Neural progenitor cell (in vitro differentiated cells): ENCODE data around the gene PI4K2B. TPM values are rescaled to one million over a fixed set of nuclear protein-coding genes. Genes with fewer than 3 reads are reported as not detected.

Experiments
- DNase-seq: peaks from one replicate; pipeline ENCODE4 v3.0.0-alpha.2; 2016; ENCODE audit warnings: low spot score
- H2AFZ ChIP-seq: fragments of 200-600 bp; sonication (generic); replicated peaks from 2 replicates; pipeline ENCODE4 v1.6.1; 2016; ENCODE audit warnings: antibody characterized with exemption
- H3F3A ChIP-seq: fragments of 200-600 bp; sonication (generic); 2 replicates; pipeline ENCODE4 v1.6.1; 2016; ENCODE audit warnings: antibody characterized with exemption, low read depth
- H3K27ac ChIP-seq: fragments of 200-600 bp; sonication (generic); 2 replicates; pipeline ENCODE4 v1.5.1; 2016; ENCODE audit warnings: mild to moderate bottlenecking
- H3K27me3 ChIP-seq: fragments of 200-600 bp; sonication (generic); 2 replicates; pipeline ENCODE4 v1.6.1; 2016; ENCODE audit warnings: mild to moderate bottlenecking, moderate library complexity
- H3K36me3 ChIP-seq: fragments of 200-600 bp; sonication (generic); 2 replicates; pipeline ENCODE4 v1.5.1; 2016
- H3K4me1 ChIP-seq: fragments of 200-600 bp; sonication (generic); 2 replicates; pipeline ENCODE4 v1.6.1; 2016; ENCODE audit warnings: mixed run types
- H3K4me2 ChIP-seq: fragments of 200-600 bp; sonication (generic); 2 replicates; pipeline ENCODE4 v1.6.1; 2016
- H3K4me3 ChIP-seq: fragments of 200-600 bp; sonication (generic); 2 replicates; pipeline ENCODE4 v1.5.1; 2016
- H3K79me2 ChIP-seq: fragments of 200-600 bp; sonication (generic); 2 replicates; pipeline ENCODE4 v1.6.1; 2016; ENCODE audit warnings: low read depth
- H3K9ac ChIP-seq: fragments of 200-600 bp; sonication (generic); 2 replicates; pipeline ENCODE4 v1.6.1; 2016
- H3K9me3 ChIP-seq: fragments of 200-600 bp; sonication (generic); 2 replicates; pipeline ENCODE4 v1.5.1; 2016; ENCODE audit warnings: low read depth
- H4K20me1 ChIP-seq: fragments of 200-600 bp; sonication (generic); 2 replicates; pipeline ENCODE4 v1.6.1; 2016; ENCODE audit warnings: low read depth
- H3K27ac Mint-ChIP-seq: 3 replicates; pipeline ENCODE4 v1.8.0; 2021; ENCODE audit warnings: mixed read lengths
- H3K27me3 Mint-ChIP-seq: 2 replicates; pipeline ENCODE4 v1.8.0; 2022; ENCODE audit warnings: low read depth, mild to moderate bottlenecking, inconsistent platforms, moderate library complexity, mixed read lengths; ENCODE audit not compliant: insufficient read depth
- H3K36me3 Mint-ChIP-seq: 3 replicates; pipeline ENCODE4 v1.8.0; 2021; ENCODE audit warnings: mixed read lengths
- H3K4me1 Mint-ChIP-seq: 3 replicates; pipeline ENCODE4 v1.8.0; 2021; ENCODE audit warnings: mixed read lengths
- H3K4me3 Mint-ChIP-seq: 3 replicates; pipeline ENCODE4 v1.8.0; 2021; ENCODE audit warnings: mild to moderate bottlenecking, moderate library complexity, mixed read lengths
- H3K9me3 Mint-ChIP-seq: 3 replicates; pipeline ENCODE4 v1.8.0; 2020; ENCODE audit warnings: mixed read lengths
- CTCF ChIP-seq: fragments of 200-600 bp; sonication (generic); IDR thresholded peaks from 2 replicates; pipeline ENCODE4 v1.5.1; 2017; ENCODE audit warnings: antibody characterized with exemption, mild to moderate bottlenecking
- EZH2 ChIP-seq: fragments of 200-600 bp; sonication (generic); IDR thresholded peaks from 2 replicates; pipeline ENCODE4 v1.6.1; 2017; ENCODE audit warnings: antibody characterized with exemption, mild to moderate bottlenecking, moderate library complexity
- EZH2phosphoT487 ChIP-seq: fragments of 200-600 bp; sonication (generic); IDR thresholded peaks from 2 replicates; pipeline ENCODE4 v1.6.1; 2017; ENCODE audit warnings: antibody characterized with exemption
- total RNA-seq: library from RNA; depleted of rRNA; stranded (reverse); fragments of >200 nt; gene quantifications from 2 replicates; pipeline ENCODE4 v1.2.3, GENCODE V29; 2015; ENCODE audit warnings: low replicate concordance

PI4K2B gene
- total RNA-seq, 1 donor from 2014 or later = 20.3 TPM

GRCh38 chr4:25306518-25307057 is 72.8 kb downstream of the PI4K2B start:
- no peak for DNase-seq
- no peaks in the 10 kb centered on the region for H3K9me3 Mint-ChIP-seq
- no peak overlapping the region for H3K4me3 Mint-ChIP-seq
- H3K27me3 ChIP-seq = no peaks in the 10 kb centered on the region
- H3K27ac Mint-ChIP-seq = no peak overlapping the region
- H3K79me2 ChIP-seq = no peaks in the 10 kb centered on the region
- TF ChIP-seq EZH2 (no peak), EZH2phosphoT487 (no peak), CTCF (no peak)
- H3K27ac ChIP-seq = no peak overlapping the region
- no peaks in the 10 kb centered on the region for H3K4me1 Mint-ChIP-seq
- no peak overlapping the region for H3K4me3 ChIP-seq
- no peaks in the 10 kb centered on the region for H3K9me3 ChIP-seq
- no peak overlapping the region for H3K9ac ChIP-seq
- H3F3A ChIP-seq = no peaks in the 10 kb centered on the region
- H3K4me2 ChIP-seq = no peak overlapping the region
- H2AFZ ChIP-seq = no peak overlapping the region
- H3K36me3 Mint-ChIP-seq = no peaks in the 10 kb centered on the region
- no peaks in the 10 kb centered on the region for H3K36me3 ChIP-seq
- H4K20me1 ChIP-seq = no peaks in the 10 kb centered on the region
- peaks cover 5% of the 10 kb centered on the region for H3K27me3 Mint-ChIP-seq
- H3K4me1 ChIP-seq = no peaks in the 10 kb centered on the region

GRCh38 chr4:25307596-25307995 is 73.8 kb downstream of the PI4K2B start:
- Mint-ChIP-seq H3K27ac (no peak overlapping the region), H3K4me3 (no peak overlapping the region), H3K27me3 (peaks cover 5% of the 10 kb centered on the region), H3K9me3 (no peaks in the 10 kb centered on the region), H3K36me3 (no peaks in the 10 kb centered on the region), H3K4me1 (no peaks in the 10 kb centered on the region)
- Histone ChIP-seq H3K4me2 (no peak overlapping the region), H3K4me1 (no peaks in the 10 kb centered on the region), H2AFZ (peak overlapping the region; percentile 68), H4K20me1 (no peaks in the 10 kb centered on the region), H3K27ac (no peak overlapping the region), H3K9ac (no peak overlapping the region), H3K79me2 (no peaks in the 10 kb centered on the region), H3K4me3 (no peak overlapping the region), H3F3A (no peaks in the 10 kb centered on the region), H3K9me3 (no peaks in the 10 kb centered on the region), H3K36me3 (no peaks in the 10 kb centered on the region), H3K27me3 (no peaks in the 10 kb centered on the region)
- TF ChIP-seq EZH2phosphoT487 = no peak
- TF ChIP-seq EZH2 = no peak
- TF ChIP-seq CTCF = no peak
- no peak for DNase-seq

- Histone ChIP-seq H2AFZ (peak overlapping the region; percentile 68), H3K9ac (no peak overlapping the region), H3K4me1 (peaks cover 1% of the 10 kb centered on the region), H3K27ac (no peak overlapping the region), H3F3A (peaks cover 6% of the 10 kb centered on the region), H3K36me3 (no peaks in the 10 kb centered on the region), H3K79me2 (peaks cover 4% of the 10 kb centered on the region), H4K20me1 (no peaks in the 10 kb centered on the region), H3K27me3 (no peaks in the 10 kb centered on the region), H3K4me3 (no peak overlapping the region), H3K9me3 (no peaks in the 10 kb centered on the region), H3K4me2 (no peak overlapping the region)
- peaks cover 5% of the 10 kb centered on the region for H3K27me3 Mint-ChIP-seq
- no peak for TF ChIP-seq CTCF
- TF ChIP-seq EZH2 = no peak
- no peak for TF ChIP-seq EZH2phosphoT487
- no peak overlapping the region for H3K27ac Mint-ChIP-seq
- no peaks in the 10 kb centered on the region for H3K9me3 Mint-ChIP-seq
- no peaks in the 10 kb centered on the region for H3K36me3 Mint-ChIP-seq
- H3K4me1 Mint-ChIP-seq = peaks cover 2% of the 10 kb centered on the region
- DNase-seq = no peak
- H3K4me3 Mint-ChIP-seq = no peak overlapping the region
These were observed 74.5 kb downstream of the PI4K2B start for GRCh38 chr4:25308306-25308705.
